Right cardiac atrium (tissue), 5 donors: ENCODE data around the gene COL24A1. TPM values are rescaled to one million over a fixed set of nuclear protein-coding genes. Genes with fewer than 3 reads are reported as not detected.

Experiments used
- ATAC-seq, 2 donors: fragments of 200-7000 bp; cut with Tn5 transposase; one replicate each; pipeline versions ENCODE4 v1.8.0 to v1.9.1; 2020; ENCODE audit warnings: moderate library complexity in 2 of 2, mild to moderate bottlenecking in 1 of 2
- DNase-seq, 3 donors: peaks; one replicate each; pipeline ENCODE4 v3.0.0-alpha.2; 2020
- H3K27ac ChIP-seq: one replicate; pipeline ENCODE4 v1.5.1; 2013; ENCODE audit warnings: mild to moderate bottlenecking, low read length, control low read depth, moderate library complexity
- H3K27me3 ChIP-seq: one replicate; pipeline ENCODE4 v1.6.1; 2013; ENCODE audit not compliant: control insufficient read depth, insufficient read depth
- H3K4me1 ChIP-seq: one replicate; pipeline ENCODE4 v1.6.1; 2013; ENCODE audit warnings: low read length; ENCODE audit not compliant: control insufficient read depth, insufficient read depth
- H3K4me3 ChIP-seq: one replicate; pipeline ENCODE4 v1.5.1; 2013; ENCODE audit warnings: low read length, control low read depth
- H3K9me3 ChIP-seq: one replicate; pipeline ENCODE4 v1.6.1; 2013; ENCODE audit warnings: low read length; ENCODE audit not compliant: control insufficient read depth
- WGBS: extraction: QIAGEN DNeasy Blood & Tissue Kit; methylation state at CpG from one replicate; pipeline ENCODE4 v1.1.7; 2013; 5-methylcytosine and 5-hydroxymethylcytosine counted together
- intact Hi-C, 4 donors: fragments of 100-400 bp; cut with DNase I; formaldehyde crosslinking; loops; one replicate each; pipeline versions ENCODE4 v1.11.0 to v1.14.0; 2022 to 2023
- polyA plus RNA-seq: library from polyadenylated mRNA; stranded (reverse); fragments of 200-250 nt; gene quantifications from one replicate; pipeline ENCODE4 v1.2.3, GENCODE V29; 2013
- total RNA-seq, 4 donors: library from RNA; stranded (reverse); fragmentation: NEBNext Ultra II Directional; extraction: Animal tissue kit (Norgen Biotek cat#: 25700); gene quantifications; one replicate each; pipeline ENCODE4 v1.2.1, GENCODE V29; 2021
- donor health status: healthy with polysubstance abuse.
- donor health status: DM: no; HTN: yes; CAD: no.
- donor health status: DM: no; HTN: no; CAD: no.
- donor health status: DM: no; HTN: yes; CAD: no; lungs with severe emphysema.
- donor health status: DM: yes; HTN: yes; CAD: no.

Gene COL24A1
- total and polyA plus RNA-seq, 5 donors: 0.93 to 6.9 (median 4.7) TPM

- no peak for DNase-seq
- H3K27me3 ChIP-seq: no peaks in the 10 kb centered on the region
- H3K9me3 ChIP-seq: no peaks in the 10 kb centered on the region
- no peak for ATAC-seq
- H3K27ac ChIP-seq: no peak overlapping the region
- intact Hi-C loops: no loop called here
- no peak overlapping the region for H3K4me3 ChIP-seq
- no peaks in the 10 kb centered on the region for H3K4me1 ChIP-seq
- 95% methylated on average over 1 of the region's 1 CpG for WGBS
These were observed 34.3 kb upstream of the COL24A1 start for GRCh38 chr1:86190873-86191272.

DNA sequence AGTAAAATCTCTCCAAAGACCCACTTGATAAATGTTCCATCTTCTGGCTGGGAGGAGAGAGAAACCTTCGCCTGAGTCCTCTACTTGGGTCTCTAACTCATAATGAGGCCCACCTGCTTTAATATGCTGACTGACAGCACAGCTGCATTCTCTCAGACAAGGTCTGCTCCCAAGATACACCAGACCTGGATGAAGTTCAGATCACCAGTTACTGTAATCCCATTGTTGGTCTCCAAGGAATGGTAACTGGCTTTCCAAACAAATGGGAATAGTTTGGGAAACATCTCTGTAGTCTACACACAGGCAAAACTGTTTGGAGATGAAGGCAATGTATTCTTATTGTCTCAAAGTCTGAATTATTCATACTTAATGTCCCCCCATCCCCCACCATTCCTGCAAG lies 27.9 kb upstream of the COL24A1 start:
- H3K27ac ChIP-seq: no peak overlapping the region
- peak in 1 of 2 donors; percentile 71 for ATAC-seq
- H3K27me3 ChIP-seq: no peaks in the 10 kb centered on the region
- DNase-seq: no peak
- no peaks in the 10 kb centered on the region for H3K4me1 ChIP-seq
- intact Hi-C loops: no loop called here
- H3K9me3 ChIP-seq: no peaks in the 10 kb centered on the region
- no peak overlapping the region for H3K4me3 ChIP-seq
- 71% methylated on average over 1 of the region's 1 CpG for WGBS

DNA sequence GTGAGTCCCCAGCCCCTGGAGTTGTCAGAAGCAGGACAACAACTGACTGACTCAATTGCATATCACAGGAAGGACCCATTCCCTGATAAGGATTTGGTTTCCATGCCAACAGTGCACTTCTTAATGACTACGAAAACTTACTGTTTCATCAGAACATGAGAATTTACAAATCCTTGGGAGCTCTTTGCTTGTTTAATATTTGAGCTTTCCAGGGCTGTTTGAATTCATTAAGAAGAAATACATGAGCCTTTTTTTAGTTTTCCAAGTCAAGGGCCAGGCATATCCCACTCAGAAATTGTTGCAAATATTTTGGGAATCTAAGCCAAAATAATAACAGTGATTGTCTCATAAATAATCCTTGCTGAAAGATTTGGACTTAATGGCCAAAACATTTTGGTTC lies 27.2 kb upstream of the COL24A1 start:
- H3K27ac ChIP-seq: no peak overlapping the region
- no peaks in the 10 kb centered on the region for H3K27me3 ChIP-seq
- DNase-seq (no peak), ATAC-seq (peak; percentile 20 to 85)
- no peaks in the 10 kb centered on the region for H3K9me3 ChIP-seq
- WGBS: 19% methylated on average over 1 of the region's 1 CpG
- intact Hi-C loops: no loop called here
- H3K4me3 ChIP-seq: no peak overlapping the region
- no peaks in the 10 kb centered on the region for H3K4me1 ChIP-seq

- WGBS: 66% methylated on average over 5 of the region's 5 CpGs
- Histone ChIP-seq H3K4me1 (no peaks in the 10 kb centered on the region), H3K9me3 (no peaks in the 10 kb centered on the region), H3K4me3 (no peak overlapping the region), H3K27ac (no peak overlapping the region), H3K27me3 (no peaks in the 10 kb centered on the region)
- DNase-seq (no peak), ATAC-seq (no peak)
- intact Hi-C loops: no loop called here
These were observed 19.7 kb upstream of the COL24A1 start for GRCh38 chr1:86176226-86176625.

DNA sequence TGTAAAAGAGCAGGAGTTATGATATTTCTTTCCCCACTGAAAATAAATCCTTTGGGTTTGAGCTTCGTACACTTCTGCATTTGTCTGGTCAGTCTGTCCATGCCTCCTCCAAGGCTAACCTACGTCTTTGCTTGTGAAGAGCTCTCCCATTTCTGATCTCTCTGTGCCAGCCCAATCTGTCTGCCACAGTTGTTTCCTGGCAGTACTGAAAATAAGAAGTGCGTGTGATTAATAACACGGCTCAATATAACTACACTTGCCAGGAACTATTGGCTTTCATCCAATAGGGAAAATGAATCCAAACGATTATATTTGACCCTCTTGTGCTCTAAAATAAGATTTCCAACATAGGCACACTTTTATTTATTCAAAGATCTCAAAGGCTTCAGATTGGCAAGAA lies 19.2 kb upstream of the COL24A1 start:
- ATAC-seq: peak in 1 of 2 donors; percentile 48
- no peak for DNase-seq
- H3K4me3 ChIP-seq: no peak overlapping the region
- H3K27me3 ChIP-seq: no peaks in the 10 kb centered on the region
- no peaks in the 10 kb centered on the region for H3K9me3 ChIP-seq
- 20% methylated on average over 5 of the region's 5 CpGs for WGBS
- H3K27ac ChIP-seq: no peak overlapping the region
- intact Hi-C loops: no loop called here
- H3K4me1 ChIP-seq: no peaks in the 10 kb centered on the region

GRCh38 chr1:86169625-86170024 lies 13.1 kb upstream of the COL24A1 start:
- intact Hi-C loops: no loop called here
- 68% methylated on average over 1 of the region's 1 CpG for WGBS
- H3K4me1 ChIP-seq: no peaks in the 10 kb centered on the region
- ATAC-seq (no peak), DNase-seq (no peak)
- H3K27me3 ChIP-seq: no peaks in the 10 kb centered on the region
- no peak overlapping the region for H3K27ac ChIP-seq
- H3K9me3 ChIP-seq: no peaks in the 10 kb centered on the region
- H3K4me3 ChIP-seq: no peak overlapping the region

GRCh38 chr1:86159800-86160199 lies 3.2 kb upstream of the COL24A1 start:
- 94% methylated on average over 3 of the region's 3 CpGs for WGBS
- ATAC-seq (no peak), DNase-seq (no peak)
- intact Hi-C loops: no loop called here
- Histone ChIP-seq H3K9me3 (no peaks in the 10 kb centered on the region), H3K27ac (no peak overlapping the region), H3K27me3 (no peaks in the 10 kb centered on the region), H3K4me1 (no peaks in the 10 kb centered on the region), H3K4me3 (no peak overlapping the region)

- Histone ChIP-seq H3K9me3 (no peaks in the 10 kb centered on the region), H3K27me3 (no peaks in the 10 kb centered on the region), H3K4me1 (no peaks in the 10 kb centered on the region), H3K4me3 (peak overlapping the region; percentile 36), H3K27ac (peak overlapping the region; percentile 31)
- intact Hi-C loops: no loop called here
- DNase-seq (peak; percentile 47 to 87 (median 84)), ATAC-seq (peak; percentile 63 to 69)
- WGBS: under 1% methylated on average over 40 of the region's 40 CpGs
These were observed 586 bp downstream of the COL24A1 start for GRCh38 chr1:86155807-86156565.

- Histone ChIP-seq H3K27me3 (no peaks in the 10 kb centered on the region), H3K9me3 (no peaks in the 10 kb centered on the region)
These were observed 1.3 kb downstream of the COL24A1 start for GRCh38 chr1:86155051-86155806.

GRCh38 chr1:86154571-86155050 lies 2.0 kb downstream of the COL24A1 start:
- Histone ChIP-seq H3K9me3 (no peaks in the 10 kb centered on the region), H3K4me3 (no peak overlapping the region), H3K4me1 (no peaks in the 10 kb centered on the region), H3K27me3 (no peaks in the 10 kb centered on the region), H3K27ac (no peak overlapping the region)
- peak; percentile 23 to 75 (median 68) for DNase-seq
- ATAC-seq: peak; percentile 22 to 29
- intact Hi-C loops: no loop called here
- WGBS: 34% methylated on average over 20 of the region's 20 CpGs

More at GRCh38 chr1:86155051-86155806, 1.3 kb downstream of the COL24A1 start:
- 5% methylated on average over 43 of the region's 43 CpGs for WGBS
- intact Hi-C loops: no loop called here
- peak overlapping the region; percentile 36 for H3K4me3 ChIP-seq
- ATAC-seq: peak; percentile 72 to 76
- no peak overlapping the region for H3K27ac ChIP-seq
- no peaks in the 10 kb centered on the region for H3K4me1 ChIP-seq
- peak; percentile 47 to 78 (median 77) for DNase-seq

GRCh38 chr1:86153836-86154235 lies 2.7 kb downstream of the COL24A1 start:
- no peak overlapping the region for H3K4me3 ChIP-seq
- ATAC-seq (no peak), DNase-seq (no peak)
- WGBS: 80% methylated on average over 6 of the region's 6 CpGs
- no peaks in the 10 kb centered on the region for H3K9me3 ChIP-seq
- intact Hi-C loops: no loop called here
- H3K27me3 ChIP-seq: no peaks in the 10 kb centered on the region
- no peaks in the 10 kb centered on the region for H3K4me1 ChIP-seq
- H3K27ac ChIP-seq: no peak overlapping the region
